GM04504 (cell line): ENCODE results near the gene NCS1.

Source experiments
- DNase-seq: peaks from one replicate; pipeline ENCODE4 v3.0.0-alpha.2; 2012; ENCODE audit warnings: low read depth

Gene NCS1

DNA sequence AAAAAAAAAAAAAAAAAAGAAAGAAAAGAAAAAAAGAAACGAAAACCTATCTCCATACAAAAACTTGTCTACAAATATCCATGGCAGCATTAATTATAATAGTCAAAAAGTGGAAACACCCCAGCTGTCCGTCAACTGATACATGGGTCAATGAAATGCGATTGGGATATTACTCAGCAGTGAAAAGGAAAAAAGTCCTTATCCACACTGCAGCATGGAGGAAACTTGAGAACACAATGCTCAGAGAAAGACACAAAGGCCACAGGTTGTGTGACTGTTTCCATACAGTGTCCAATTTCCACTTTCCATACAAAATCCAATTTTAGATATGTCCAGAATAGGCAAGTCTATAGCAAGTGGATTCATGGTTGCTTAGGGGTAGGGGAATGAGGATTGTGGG is 24.3 kb upstream of the NCS1 start:
- DNase-seq = no peak

DNA sequence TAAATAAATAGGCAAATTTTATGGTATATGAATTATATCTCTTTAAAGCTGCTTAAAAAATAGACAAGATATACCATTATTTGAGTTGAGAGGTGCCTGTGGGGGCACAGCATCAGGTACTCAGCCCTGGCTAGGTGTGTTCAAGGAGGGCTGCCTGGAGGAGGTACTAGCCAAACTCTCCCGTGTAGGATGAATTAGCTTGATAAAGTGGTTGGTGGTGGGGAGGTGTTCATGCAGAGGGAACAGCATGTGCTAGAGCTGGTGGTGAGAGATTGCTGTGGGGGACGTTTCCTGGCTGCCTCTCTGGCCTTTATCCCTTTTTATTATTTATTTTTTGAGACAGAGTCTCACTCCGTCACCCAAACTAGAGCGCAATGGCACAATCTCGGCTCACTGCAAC is 23.2 kb upstream of the NCS1 start:
- DNase-seq = no peak

DNA sequence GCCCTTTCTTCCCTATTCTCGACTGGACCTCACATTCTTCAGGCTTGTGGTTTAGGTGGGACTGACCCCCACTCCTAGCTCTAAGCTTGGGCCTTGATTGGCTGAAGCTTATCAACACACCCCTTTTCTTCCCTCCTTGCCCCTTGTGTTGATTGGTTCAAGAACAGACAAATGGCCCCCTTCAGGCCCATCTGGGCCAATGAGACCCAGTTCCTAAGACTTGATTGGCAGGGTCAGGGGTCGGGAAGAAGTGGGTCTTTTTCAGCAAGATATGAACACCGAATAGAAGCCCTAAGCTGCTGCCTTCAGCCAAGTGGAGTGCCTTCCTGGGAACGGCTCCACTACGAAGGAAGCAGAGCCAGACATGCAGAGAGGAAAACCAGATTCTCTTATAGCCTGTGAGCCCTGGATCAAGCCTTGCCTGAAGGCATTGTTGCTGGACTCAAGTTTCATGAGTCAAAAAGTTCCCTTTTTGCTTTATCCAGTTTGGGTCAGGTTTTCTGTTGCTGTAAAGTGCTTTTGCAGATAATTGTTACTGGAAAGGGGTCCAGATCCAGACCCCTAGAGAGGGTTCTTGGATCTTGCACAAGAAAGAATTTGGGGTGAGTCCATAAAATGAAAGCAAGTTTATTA is 22.4 kb upstream of the NCS1 start:
- no peak for DNase-seq

DNA sequence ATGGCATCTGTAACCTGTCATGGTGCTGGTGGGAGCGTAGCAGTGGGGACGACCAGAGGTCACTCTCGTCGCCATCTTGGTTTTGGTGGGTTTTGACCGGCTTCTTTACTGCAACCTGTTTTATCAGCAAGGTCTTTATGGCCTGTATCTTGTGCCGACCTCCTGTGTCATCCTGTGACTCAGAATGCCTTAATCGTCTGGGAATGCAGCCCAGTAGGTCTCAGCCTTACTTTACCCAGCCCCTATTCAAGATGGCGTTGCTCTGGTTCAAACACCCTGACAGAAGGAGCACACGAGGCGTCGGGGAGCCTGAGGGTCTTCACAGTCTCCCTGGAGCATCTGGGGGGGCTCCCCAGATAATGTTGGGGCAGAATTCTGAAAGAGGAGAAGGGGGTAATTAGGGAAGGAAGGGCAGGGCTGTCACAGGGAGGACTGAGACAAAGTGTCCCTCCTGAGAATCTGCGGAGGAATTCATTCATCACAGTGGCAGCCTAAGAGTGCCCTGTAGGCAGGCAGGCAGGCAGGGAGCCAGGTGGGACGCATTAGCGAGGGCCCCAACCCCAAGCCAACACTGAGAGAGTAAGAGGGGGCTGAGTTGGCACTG is 21.3 kb upstream of the NCS1 start:
- no peak for DNase-seq

DNA sequence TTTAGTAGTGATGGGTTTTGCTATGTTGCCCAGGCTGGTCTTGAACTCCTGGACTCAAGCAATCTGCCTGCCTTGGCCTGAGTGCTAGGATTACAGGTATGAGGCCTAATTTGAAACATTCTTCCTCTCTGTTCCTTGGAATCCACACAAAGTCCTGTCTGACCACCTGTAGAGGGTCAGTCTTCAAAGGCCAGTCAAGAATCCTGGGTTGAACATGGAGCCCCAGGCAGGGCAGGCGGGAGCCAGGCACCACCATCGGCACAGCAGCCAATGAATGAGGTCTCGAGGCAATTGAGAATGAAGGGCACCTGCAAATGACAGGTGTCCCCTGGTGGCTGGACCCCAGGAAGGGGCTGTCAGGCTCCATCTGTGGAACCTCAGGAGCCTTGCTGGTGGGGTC is 17.4 kb upstream of the NCS1 start:
- DNase-seq = no peak

DNA sequence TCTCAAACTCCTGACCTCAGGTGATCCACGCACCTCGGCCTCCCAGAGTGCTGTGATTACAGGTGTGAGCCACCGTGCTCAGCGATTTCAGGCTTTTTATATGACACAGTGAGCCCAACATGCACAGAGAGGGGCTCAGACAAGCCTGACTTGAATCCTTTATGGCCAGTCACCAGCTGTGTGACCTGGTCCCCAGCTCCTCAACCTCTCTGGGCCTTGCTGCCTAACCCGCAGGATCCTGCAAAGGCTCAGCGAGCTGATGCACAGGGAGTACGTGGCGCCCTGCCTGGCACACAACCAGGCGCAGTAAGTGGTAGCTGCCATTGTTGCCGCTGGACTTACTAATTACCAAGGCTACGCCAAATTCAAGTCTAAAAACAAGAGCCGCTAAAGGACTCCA is 16.6 kb upstream of the NCS1 start:
- DNase-seq = no peak

DNA sequence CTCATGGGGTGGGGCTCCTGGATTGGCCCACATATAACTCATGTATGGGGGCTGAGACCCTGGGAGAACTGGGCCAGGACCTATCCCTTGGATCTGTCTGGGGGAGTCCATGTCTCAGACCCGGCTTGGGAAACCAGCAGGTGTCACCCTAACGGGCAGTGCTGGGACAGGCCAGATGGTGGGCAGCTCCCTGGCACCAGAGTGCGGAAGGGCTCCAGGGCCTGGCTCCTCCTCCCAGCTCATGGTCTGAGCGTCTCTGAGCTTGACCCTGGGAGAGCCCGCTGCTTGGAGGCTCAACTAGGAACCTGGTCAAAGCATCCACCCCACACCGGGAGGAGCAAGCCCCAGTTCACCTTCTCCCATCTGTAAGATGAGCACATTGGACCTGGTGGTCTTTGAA is 15.5 kb upstream of the NCS1 start:
- no peak for DNase-seq

DNA sequence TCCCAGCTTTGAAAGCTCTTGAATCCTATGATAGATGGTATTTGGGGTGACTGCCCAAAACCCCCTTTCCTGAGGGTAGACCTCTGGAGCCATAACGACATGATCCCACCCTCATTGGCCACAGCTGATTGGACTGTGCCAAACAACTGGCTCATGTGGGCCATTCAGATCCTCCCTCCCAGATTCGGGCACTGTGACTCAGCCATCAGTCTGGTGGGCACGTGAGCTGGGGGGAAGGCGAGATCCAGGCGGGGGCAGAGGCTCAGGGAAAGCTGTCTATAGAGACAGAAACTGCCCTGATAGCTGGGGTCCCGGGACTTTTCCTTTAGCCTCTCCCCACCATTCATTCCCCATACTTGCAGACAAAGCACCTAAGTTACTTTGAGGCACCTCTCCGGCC is 15.1 kb upstream of the NCS1 start:
- DNase-seq = no peak

DNA sequence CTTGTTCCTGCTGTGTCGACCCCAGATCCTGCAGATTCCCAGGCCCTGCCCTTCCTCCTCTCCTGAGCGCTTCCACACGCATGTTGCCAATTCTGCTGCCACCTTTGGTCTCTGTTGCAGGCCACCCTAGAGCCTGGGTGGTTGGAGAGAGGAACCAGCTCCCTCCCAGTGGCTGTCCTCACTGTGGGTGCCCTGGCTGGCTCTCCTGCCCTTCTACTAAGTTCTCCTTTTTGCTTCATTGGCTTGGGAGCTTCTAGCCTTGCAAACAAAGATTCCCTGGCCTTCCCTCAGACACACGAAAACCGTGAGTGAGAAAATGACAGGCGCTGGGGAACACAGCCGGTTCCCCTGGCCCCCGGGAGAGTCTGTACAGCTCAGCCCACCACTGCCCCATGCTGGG is 14.2 kb upstream of the NCS1 start:
- no peak for DNase-seq

DNA sequence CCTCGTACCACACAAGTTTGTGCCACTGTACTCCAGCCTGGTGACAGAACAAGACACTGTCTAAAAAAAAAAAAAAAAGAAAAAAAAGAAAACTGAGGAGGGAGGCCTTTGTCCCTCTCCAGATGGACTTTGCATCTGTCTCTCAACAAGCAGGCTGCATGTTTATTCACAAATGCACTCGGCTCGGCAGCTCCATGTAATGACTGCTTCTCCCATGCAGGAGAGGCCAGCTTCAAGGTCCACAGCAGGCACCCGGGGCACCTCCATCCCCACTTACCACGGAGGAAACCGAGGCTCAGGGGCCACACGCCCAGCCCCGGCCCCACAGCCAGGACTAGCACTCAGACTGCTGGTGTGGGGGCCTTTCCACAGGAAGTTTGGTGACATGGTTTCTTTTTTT is 13.1 kb upstream of the NCS1 start:
- no peak for DNase-seq

DNA sequence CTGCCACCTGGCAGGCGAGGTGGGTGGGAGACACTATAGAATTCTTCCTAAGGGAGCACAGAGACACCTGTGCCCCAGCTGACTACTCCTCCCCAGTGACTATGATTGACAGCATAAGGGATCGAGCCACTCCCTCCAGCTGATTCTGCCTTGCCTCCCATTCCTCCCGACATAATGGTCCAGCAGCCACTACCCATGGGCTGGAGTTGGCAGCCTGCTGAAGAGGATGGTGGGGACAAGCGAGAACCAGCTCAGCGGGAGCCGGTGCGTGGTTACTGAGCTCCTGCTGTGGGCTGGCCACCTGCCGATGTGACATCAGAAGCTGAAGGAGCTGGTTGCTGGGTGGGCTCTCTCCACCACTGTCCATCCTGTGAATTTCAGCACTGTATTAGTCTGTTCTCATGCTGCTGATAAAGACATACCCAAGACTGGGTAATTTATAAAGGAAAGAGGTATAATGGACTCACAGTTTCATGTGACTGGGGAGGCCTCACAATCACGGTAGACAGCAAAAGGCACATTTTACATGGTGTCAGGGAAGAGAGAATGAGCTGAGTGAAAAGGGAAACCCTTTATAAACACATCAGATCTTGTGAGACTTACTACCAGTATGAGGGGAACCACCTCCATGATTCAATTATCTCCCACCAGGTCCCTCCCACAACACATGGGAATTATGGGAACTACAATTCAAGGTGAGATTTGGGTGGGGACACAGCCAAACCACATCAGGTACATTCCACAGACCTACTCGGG is 12.1 kb upstream of the NCS1 start:
- DNase-seq = no peak

DNA sequence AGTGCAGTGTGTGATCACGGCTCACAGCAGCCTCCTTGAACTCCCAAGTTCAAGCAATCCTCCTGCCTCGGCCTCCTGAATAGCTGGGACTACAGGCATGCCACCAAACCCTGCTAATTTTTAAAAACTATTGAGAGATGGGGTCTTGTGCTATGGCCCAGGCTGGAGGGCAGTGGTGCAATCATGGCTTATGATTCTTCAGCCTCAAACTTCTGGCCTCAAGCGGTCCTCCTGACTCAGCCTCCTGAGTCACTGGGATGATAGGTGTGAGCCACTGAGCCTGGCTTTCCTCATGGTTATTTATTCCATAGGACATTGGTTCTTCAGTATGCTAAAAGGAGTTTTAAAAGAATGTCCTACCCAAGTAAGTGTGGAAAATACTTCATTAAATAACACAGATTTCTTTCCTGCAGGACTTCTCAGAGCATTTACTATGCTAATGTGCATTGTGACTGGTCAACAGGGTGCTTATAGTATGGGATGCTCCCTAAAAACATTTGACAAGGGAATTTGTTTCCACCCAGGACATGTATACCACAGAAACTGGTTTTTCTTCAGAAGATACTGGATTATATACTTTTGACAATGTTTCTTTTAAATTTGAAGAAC is 11.2 kb upstream of the NCS1 start:
- DNase-seq = no peak

DNA sequence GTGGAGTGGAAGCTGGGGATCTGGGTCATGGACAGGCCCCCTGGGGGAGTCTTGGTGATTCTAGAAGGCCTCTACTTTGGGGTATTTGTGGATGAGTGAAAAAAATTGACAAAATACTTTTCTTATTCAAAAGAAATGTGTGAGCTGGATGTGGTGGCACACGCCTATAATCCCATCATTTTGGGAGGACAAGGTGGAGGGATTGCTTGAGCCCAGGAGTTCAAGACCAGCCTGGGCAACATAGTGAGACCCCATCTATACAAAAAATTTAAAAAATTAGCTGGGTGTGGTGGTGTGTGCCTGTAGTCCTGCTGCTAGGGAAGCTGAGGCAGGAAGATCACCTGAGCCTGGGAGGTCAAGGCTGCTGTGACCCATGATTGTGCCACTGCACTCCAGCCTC is 6.6 kb upstream of the NCS1 start:
- no peak for DNase-seq

DNA sequence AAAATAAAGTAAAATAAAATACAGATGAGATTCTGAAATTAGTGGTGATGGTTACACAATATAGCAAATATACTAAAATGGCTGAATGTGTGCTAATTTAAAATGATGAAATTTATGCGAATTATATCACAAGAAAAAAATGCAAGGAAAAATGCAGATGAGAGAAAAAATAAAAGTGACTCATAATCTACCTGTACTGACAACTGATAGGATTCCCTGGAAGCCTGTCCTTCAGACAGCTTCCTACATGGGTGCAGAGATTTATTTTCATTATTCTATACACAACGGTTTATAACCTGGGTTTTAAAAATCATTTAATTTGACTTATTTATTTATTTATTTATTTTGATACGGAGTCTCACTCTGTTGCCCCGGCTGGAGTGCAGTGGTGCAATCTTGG is 5.8 kb upstream of the NCS1 start:
- no peak for DNase-seq

DNA sequence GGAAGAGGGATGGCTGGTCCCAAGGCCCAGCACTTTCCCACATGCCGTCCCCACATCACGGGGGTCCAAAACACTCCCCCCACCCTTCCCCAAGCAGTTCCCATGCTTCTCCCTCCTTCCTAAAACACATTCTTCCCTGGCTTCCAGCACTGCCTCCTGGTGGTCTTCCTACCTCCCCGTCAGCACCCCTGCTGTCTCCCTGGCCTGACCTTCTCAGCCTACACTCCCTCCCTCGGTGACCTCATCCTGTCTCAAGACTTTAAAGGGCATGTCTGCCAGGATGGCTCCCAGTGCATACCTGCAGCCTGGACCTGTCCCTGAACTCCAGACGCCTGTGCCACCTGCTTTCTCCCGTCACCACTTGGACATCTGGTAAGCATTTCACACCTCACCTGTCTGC is 4.3 kb upstream of the NCS1 start:
- no peak for DNase-seq

DNA sequence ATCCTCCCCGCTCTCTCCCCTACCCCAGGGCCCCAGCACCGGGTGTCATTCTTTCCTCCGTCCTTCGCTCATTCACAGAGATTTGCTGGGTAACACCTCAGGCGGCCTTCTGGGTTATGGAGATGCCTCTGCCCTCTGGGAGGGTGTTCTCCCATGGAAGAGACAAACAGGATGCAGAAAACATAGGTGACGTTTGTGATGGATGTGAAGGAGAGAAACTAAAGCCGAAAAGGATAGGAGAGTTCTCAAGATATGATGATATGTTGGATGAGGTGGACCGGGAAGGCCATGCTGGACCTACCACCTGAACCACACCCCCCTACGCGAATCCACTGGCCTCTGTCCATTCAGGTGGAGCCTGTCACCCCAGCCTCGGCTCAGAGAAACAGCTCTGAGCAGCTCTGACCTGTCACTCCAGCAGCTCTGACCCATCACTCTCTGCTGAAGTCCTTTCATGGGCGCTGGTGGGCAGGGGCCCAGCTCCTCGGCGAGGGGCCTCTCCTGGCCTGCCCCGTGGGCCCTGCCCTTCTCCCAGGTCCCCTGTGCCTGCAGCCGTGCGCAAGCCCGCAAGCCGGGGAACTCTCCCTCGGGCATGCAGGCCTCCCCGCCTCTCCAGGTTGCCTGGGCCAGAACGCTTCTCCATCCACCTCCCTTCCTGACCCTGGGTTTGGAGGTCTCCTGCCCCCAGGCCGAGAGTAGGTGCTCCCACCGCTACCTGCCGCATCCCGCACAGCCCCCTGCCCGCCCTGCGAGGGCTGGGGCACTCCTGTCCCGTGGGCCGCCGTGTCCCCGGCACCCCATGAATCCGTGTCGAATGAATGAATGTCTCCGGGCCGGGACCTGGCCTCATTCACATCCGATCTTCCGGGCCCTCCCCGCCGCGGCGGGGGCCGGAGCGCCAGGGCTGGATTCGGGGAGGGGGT is 717 bp upstream of the NCS1 start:
- no peak for DNase-seq

DNA sequence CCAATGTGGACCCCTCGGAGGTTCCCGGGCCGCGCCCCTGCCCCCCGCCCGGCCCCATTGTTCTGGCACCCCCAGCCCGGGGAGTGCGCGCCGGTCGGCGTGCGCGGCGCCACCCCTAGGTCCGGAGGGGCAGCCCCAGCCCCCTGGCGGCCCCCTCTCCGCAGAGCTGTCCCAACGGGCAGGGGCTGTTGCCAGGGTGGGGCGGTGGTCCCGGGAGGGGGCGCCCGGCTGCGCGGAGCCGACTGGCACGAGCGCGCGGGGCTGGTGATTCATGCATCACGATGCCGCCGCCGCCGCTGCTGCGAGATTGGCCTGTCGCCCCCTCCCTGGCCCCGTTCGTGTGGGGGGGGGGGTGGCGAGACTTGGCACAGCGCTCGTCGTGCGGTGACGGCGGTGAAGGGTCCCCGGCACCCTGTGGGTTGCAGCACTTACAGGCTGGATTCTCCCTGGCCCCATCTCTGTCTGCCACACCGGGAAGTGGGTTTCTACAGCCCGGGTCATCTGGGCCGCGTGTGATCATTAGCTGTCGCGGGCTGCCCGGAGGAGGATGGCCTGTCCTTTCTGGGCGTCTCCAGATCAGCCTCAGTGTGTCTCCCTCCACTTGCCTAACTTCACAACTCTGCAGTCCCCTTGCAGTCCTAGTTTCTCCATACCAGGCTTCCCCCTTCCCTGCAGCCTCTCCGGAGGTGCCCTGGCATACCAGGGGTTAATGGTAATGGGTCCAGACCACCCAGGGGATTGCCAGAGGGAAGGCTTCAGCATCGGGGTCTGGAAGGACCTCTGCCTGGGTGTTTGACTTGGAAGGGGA is 858 bp downstream of the NCS1 start:
- no peak for DNase-seq

DNA sequence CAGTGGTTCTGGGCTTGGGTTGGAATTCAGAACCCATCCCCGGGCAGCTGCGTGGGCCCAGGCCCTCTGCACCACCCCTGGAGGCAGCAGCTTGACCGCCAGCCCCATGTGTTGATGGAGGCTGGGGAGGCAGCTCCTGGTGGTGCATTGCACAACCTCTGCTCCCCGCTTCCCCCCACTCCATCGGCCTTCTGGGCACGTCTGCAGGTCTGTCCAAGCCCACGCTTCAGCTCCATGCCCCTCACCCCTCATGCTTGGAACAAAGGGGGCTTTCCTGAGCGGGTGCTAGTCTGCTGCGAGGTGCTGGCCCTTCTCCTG is 1.4 kb downstream of the NCS1 start:
- no peak for DNase-seq

DNA sequence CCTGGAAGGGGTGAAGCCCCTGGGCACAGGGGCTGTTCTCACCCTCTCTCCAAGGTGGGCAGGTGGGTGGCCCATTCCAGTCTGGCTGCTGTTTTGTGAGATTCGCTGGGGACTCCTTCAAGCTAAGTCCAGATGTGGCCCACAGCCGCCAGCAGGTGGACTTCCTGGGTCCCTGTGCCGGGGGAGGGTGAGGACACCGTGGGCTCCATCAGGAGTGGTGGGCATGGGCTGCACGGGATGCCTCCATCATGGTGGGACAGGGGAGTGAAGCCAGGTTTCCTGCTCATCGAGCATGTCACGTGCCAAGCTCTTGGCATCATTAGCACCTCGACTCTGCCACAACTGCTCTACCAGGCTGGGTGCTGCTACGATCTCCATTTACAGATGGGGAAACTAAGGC is 1.8 kb downstream of the NCS1 start:
- no peak for DNase-seq

DNA sequence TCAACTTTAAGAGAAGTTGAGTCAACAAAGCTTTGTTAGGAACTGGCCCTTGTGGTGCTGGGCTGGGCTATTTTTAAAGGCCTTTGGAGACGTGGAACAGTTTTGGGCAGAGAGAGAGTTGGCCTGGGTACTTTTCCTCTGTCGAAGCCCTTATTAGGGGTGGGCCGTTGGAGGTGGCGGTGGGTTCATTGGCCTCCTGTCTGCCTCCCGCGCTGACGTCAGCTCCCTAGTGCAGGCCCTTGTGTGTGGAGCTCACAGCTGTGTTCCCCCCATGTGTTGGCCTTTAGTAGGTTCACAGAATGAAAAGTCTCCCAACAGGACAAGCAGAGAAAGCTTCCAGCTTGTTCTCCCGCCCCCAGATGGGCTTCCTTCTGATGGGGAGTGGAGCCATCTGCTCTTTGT is 2.7 kb downstream of the NCS1 start:
- no peak for DNase-seq

DNA sequence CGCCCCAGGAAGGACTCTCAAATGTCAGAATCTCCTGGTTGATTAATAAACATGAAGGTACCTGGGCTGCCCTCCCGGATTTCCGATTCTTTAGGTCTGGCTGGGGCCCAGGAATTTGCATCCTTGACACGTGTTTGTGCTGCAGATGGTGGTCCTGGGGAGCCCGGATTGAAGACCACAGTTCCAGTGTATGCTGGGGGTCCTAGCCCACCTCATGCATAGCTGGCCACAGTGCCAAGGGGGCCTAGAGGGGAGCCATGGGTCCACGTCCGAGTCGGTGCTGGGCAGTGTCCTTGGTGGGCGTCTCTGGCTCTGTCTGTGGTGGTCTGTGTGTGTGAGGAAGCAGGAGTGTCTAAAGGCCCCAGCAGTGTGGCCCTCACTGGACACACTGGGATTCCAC is 3.2 kb downstream of the NCS1 start:
- no peak for DNase-seq

DNA sequence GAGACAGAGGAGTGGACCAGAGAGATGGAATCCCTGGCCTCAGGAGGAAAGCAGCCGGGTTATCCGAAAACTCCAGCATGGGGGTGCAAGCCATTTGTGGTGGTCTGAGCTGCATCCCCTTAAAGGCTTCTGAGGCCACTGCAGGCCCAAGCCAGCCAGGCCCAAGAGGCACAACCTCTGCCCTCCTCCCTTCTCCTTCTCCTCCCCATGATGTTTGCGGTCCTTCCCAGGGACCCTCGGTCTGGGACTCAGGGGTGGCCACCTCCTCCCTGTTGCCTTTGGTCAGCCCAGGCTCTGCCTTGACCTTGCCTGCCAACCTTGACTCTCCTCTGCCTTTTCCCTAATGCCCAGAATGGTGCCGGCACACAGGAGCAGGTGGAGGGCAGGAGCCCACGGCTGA is 4.6 kb downstream of the NCS1 start:
- no peak for DNase-seq
